MV-4-11 (cell line): ENCODE results near the gene DAPK1.
A peak's percentile ranks its signal among the peaks of the same experiment; 100 is the strongest.

Experiments
- DNase-seq: peaks from one replicate; lab custom pipeline; 2025; lab: John Stamatoyannopoulos, UW

Gene DAPK1

GRCh38 chr9:87686520-87687090, 188.9 kb downstream of the DAPK1 start:
- no peak for DNase-seq

GRCh38 chr9:87687207-87687606, 189.5 kb downstream of the DAPK1 start:
- no peak for DNase-seq

GRCh38 chr9:87694236-87694755, 196.6 kb downstream of the DAPK1 start:
- no peak for DNase-seq

GRCh38 chr9:87695523-87695922, 197.9 kb downstream of the DAPK1 start:
- no peak for DNase-seq

- DNase-seq = no peak
Observed at GRCh38 chr9:87696641-87697040, 199.0 kb downstream of the DAPK1 start.

- no peak for DNase-seq
Observed at GRCh38 chr9:87698069-87698809, 200.6 kb downstream of the DAPK1 start.

- no peak for DNase-seq
Observed at GRCh38 chr9:87699835-87700234, 202.2 kb downstream of the DAPK1 start.

- no peak for DNase-seq
Observed at GRCh38 chr9:87701491-87701890, 203.8 kb downstream of the DAPK1 start.

- DNase-seq = no peak
Observed at GRCh38 chr9:87701931-87702421, 204.3 kb downstream of the DAPK1 start.

- DNase-seq = no peak
Observed at GRCh38 chr9:87702921-87703320, 205.3 kb downstream of the DAPK1 start.

- no peak for DNase-seq
Observed at GRCh38 chr9:87703636-87704276, 206.1 kb downstream of the DAPK1 start.

- no peak for DNase-seq
Observed at GRCh38 chr9:87704342-87704741, 206.7 kb downstream of the DAPK1 start.

- DNase-seq = no peak
Observed at GRCh38 chr9:87706066-87706739, 208.5 kb downstream of the DAPK1 start.

GRCh38 chr9:87707805-87708506, 210.3 kb downstream of the DAPK1 start:
- peak; percentile 68 for DNase-seq

- no peak for DNase-seq
Observed at GRCh38 chr9:87708546-87708945, 210.9 kb downstream of the DAPK1 start.

- no peak for DNase-seq
Observed at GRCh38 chr9:87708986-87709728, 211.5 kb downstream of the DAPK1 start.

- peak; percentile 69 for DNase-seq
Observed at GRCh38 chr9:87710443-87710842, 212.8 kb downstream of the DAPK1 start.

GRCh38 chr9:87711857-87712800, 214.5 kb downstream of the DAPK1 start:
- peak; percentile 6 for DNase-seq

GRCh38 chr9:87712801-87713277, 215.2 kb downstream of the DAPK1 start:
- DNase-seq = no peak
